GM12878 (cell line): ENCODE results near the gene ADM2. TPM values are rescaled to one million over a fixed set of nuclear protein-coding genes. Genes with fewer than 3 reads are reported as not detected.

ENCODE experiments used
- CBFB ChIP-seq: IDR thresholded peaks from 2 replicates; pipeline ENCODE4 v1.6.1; 2016; ENCODE audit warnings: antibody characterized with exemption, low read depth
- CHD1 ChIP-seq: IDR thresholded peaks from 2 replicates; pipeline ENCODE4 v1.6.1; 2012; ENCODE audit warnings: low read depth, low read length, improper control_type of control experiment
- CHD2 ChIP-seq: IDR thresholded peaks from 2 replicates; pipeline ENCODE4 v1.6.1; 2011; ENCODE audit warnings: low read depth, low read length, improper control_type of control experiment, borderline replicate concordance
- E2F4 ChIP-seq: IDR thresholded peaks from 2 replicates; pipeline ENCODE4 v1.6.1; 2012; ENCODE audit warnings: low read depth, low read length, improper control_type of control experiment
- E2F8 ChIP-seq: fragments of 450-650 bp; IDR thresholded peaks from 2 replicates; pipeline ENCODE4 v1.6.1; 2018; ENCODE audit warnings: mild to moderate bottlenecking, low read depth, moderate library complexity; ENCODE audit not compliant: partially characterized antibody
- E4F1 ChIP-seq: fragments of 450-650 bp; IDR thresholded peaks from 2 replicates; pipeline ENCODE4 v1.6.1; 2018; ENCODE audit warnings: borderline replicate concordance, mild to moderate bottlenecking; ENCODE audit not compliant: partially characterized antibody
- ETV6 ChIP-seq, 2 experiments: fragments of 450-650 bp in 1 of 2; IDR thresholded peaks in 1 of 2; conservative IDR thresholded peaks in 1 of 2; 2 replicates each; pipeline ENCODE4 v1.6.1; 2014; ENCODE audit warnings: antibody characterized with exemption in 1 of 2, borderline replicate concordance in 1 of 2, low read depth in 1 of 2, mild to moderate bottlenecking in 1 of 2, moderate library complexity in 1 of 2
- GATAD2B ChIP-seq: fragments of 450-650 bp; conservative IDR thresholded peaks from 2 replicates; pipeline ENCODE4 v1.6.1; 2017; ENCODE audit warnings: low read depth, mild to moderate bottlenecking, moderate library complexity
- HCFC1 ChIP-seq: fragments of 150-350 bp; IDR thresholded peaks from 2 replicates; pipeline ENCODE4 v1.6.1; 2014; ENCODE audit warnings: low read length
- IKZF2 ChIP-seq, 2 experiments: fragments of 450-650 bp; IDR thresholded peaks; 2 replicates each; pipeline ENCODE4 v1.6.1; 2017; ENCODE audit warnings: mild to moderate bottlenecking in 2 of 2, moderate library complexity in 2 of 2
- NRF1 ChIP-seq: conservative IDR thresholded peaks from 2 replicates; pipeline ENCODE4 v1.6.1; 2011; ENCODE audit warnings: mild to moderate bottlenecking, low read depth, low read length, improper control_type of control experiment
- PRDM15 ChIP-seq: fragments of 450-650 bp; formaldehyde crosslinking; IDR thresholded peaks from 2 replicates; pipeline ENCODE4 v1.4.0; 2020; ENCODE audit warnings: mild to moderate bottlenecking, moderate library complexity
- RBBP5 ChIP-seq: fragments of 200-600 bp; sonication (generic); conservative IDR thresholded peaks from 2 replicates; pipeline ENCODE4 v1.6.1; 2016
- STAT1 ChIP-seq: fragments of 450-650 bp; conservative IDR thresholded peaks from 2 replicates; pipeline ENCODE4 v1.6.1; 2014; ENCODE audit warnings: antibody characterized with exemption, mild to moderate bottlenecking
- SUZ12 ChIP-seq: fragments of 200-600 bp; sonication (generic); IDR thresholded peaks from one replicate; pipeline ENCODE4 v1.6.1; 2018; ENCODE audit warnings: antibody characterized with exemption, mild to moderate bottlenecking; ENCODE audit not compliant: unreplicated experiment
- YY1 ChIP-seq: IDR thresholded peaks from 2 replicates; pipeline ENCODE4 v1.6.1; 2011; ENCODE audit warnings: low read depth, mild to moderate bottlenecking, low read length
- ZBED1 ChIP-seq: IDR thresholded peaks from 2 replicates; pipeline ENCODE4 v1.6.1; 2016; ENCODE audit warnings: borderline replicate concordance
- polyA plus RNA-seq, 11 experiments: library from polyadenylated mRNA; depleted of rRNA in 4 of 11; unstranded in 6 of 11; stranded (reverse) in 5 of 11; fragments of >200 nt; fragmentation: Nextera tagmentation in 4 of 11; fragmentation: Illumina TruSeq in 1 of 11; extraction: Ambion mirVana in 4 of 11; extraction: Trizol in 1 of 11; gene quantifications; 1 replicate in 1 of 11; 2 replicates in 10 of 11; pipeline versions ENCODE4 v1.2.1 to v1.2.3, GENCODE V29; 2011 to 2016; ENCODE audit warnings: inconsistent platforms in 2 of 11, missing spikeins in 2 of 11, low read depth in 1 of 11
- total RNA-seq, 4 experiments: library from RNA; depleted of rRNA in 3 of 4; stranded (reverse); fragments of >200 nt in 3 of 4; fragmentation: Illumina TruSeq in 1 of 4; extraction: Trizol in 1 of 4; gene quantifications; 2 replicates each; pipeline versions ENCODE4 v1.2.1 to v1.2.3, GENCODE V29; 2013 to 2021

Gene ADM2
- total and polyA plus RNA-seq, 10 of the 15 experiments (the other 5 are each of a cell fraction or from before 2014, with no cell fraction given) = 0.02 to 0.33 (median 0.12) TPM; not detected in 2

- TF ChIP-seq PRDM15 (CRISPR knock-in tag) (no peak), CHD1 (peak; percentile 86; the same call in 1 of the 2 replicates), ZBED1 (peak; percentile 75; the same call in 1 of the 2 replicates), SUZ12 (no peak), IKZF2 (IDR thresholded peaks at IDR 0.05) (peak; percentile 55 to 65; a peak in 3 of 4 replicates), NRF1 (no peak), E2F8 (peak; percentile 52), GATAD2B (peak; percentile 73), ETV6 (conservative IDR thresholded peaks at IDR 0.05 in 1 of 2, IDR thresholded peaks at IDR 0.05 in 1 of 2; ENCODE audit: borderline replicate concordance in 1 of 2, low read depth in 1 of 2) (no peak), STAT1 (0 out of 2 replicates have a peak, but pooled peaks have one; percentile 56), CHD2 (peak; percentile 75; the same call in 1 of the 2 replicates), YY1 (peak; percentile 27; the same call in 1 of the 2 replicates), E2F4 (0 out of 2 replicates have a peak, but pooled peaks have one; percentile 13), CBFB (peak; percentile 43; the same call in 1 of the 2 replicates), HCFC1 (no peak), RBBP5 (no peak), E4F1 (peak; percentile 26)
Observed at GRCh38 chr22:50530877-50531545, 49.7 kb downstream of the ADM2 start (continued).
